Cardiac muscle cell (in vitro differentiated cells and primary cell): ENCODE results near the gene TXK. TPM values are rescaled to one million over a fixed set of nuclear protein-coding genes. Genes with fewer than 3 reads are reported as not detected.

Experiments
- DNase-seq, 2 donors: peaks; one replicate each; pipeline versions ENCODE4 v3.0.0 to v3.0.0-alpha.2; 2010 to 2017; ENCODE audit warnings: low read depth in 1 of 2, low spot score in 1 of 2
- H3K27ac ChIP-seq: fragments of 200-600 bp; sonication (generic); 2 replicates; pipeline ENCODE4 v1.5.1; 2016
- H3K27me3 ChIP-seq: fragments of 200-600 bp; sonication (generic); 2 replicates; pipeline ENCODE4 v1.6.0; 2016; ENCODE audit warnings: control low read depth
- H3K36me3 ChIP-seq: fragments of 200-600 bp; sonication (generic); 2 replicates; pipeline ENCODE4 v1.5.1; 2016; ENCODE audit warnings: control low read depth
- H3K4me1 ChIP-seq: fragments of 200-600 bp; sonication (generic); 2 replicates; pipeline ENCODE4 v1.8.1; 2017; ENCODE audit warnings: low read depth, mild to moderate bottlenecking, mixed run types
- H3K4me3 ChIP-seq: fragments of 200-600 bp; sonication (generic); 2 replicates; pipeline ENCODE4 v1.5.1; 2016; ENCODE audit warnings: mild to moderate bottlenecking
- H3K9me3 ChIP-seq: fragments of 200-600 bp; sonication (generic); 2 replicates; pipeline ENCODE4 v1.5.1; 2017; ENCODE audit warnings: low read depth, mild to moderate bottlenecking, control low read depth
- CTCF ChIP-seq: IDR thresholded peaks from 2 replicates; pipeline ENCODE4 v1.5.1; 2012; ENCODE audit warnings: low read depth, mild to moderate bottlenecking, low read length
- polyA plus RNA-seq: library from polyadenylated mRNA; unstranded; fragments of >200 nt; fragmentation: Nextera tagmentation; extraction: Ambion mirVana; gene quantifications from 2 replicates; pipeline ENCODE4 v1.2.1, GENCODE V29; 2016
- total RNA-seq: library from RNA; depleted of rRNA; stranded (reverse); fragments of >200 nt; gene quantifications from 2 replicates; pipeline ENCODE4 v1.2.3, GENCODE V29; 2016

Gene TXK
- total and polyA plus RNA-seq, 2 experiments from 2014 or later = 0.83 to 0.93 TPM

- no peak for TF ChIP-seq CTCF
- Histone ChIP-seq H3K27ac (no peak overlapping the region), H3K4me1 (peaks cover 5% of the 10 kb centered on the region), H3K9me3 (peaks cover 3% of the 10 kb centered on the region), H3K4me3 (no peak overlapping the region), H3K36me3 (no peaks in the 10 kb centered on the region), H3K27me3 (no peaks in the 10 kb centered on the region)
- DNase-seq = no peak
Observed at GRCh38 chr4:48149827-48150370, 15.8 kb upstream of the TXK start.

GRCh38 chr4:48147621-48148020 lies 13.6 kb upstream of the TXK start:
- no peaks in the 10 kb centered on the region for H3K27me3 ChIP-seq
- no peak overlapping the region for H3K4me3 ChIP-seq
- H3K27ac ChIP-seq = no peak overlapping the region
- no peak for DNase-seq
- no peaks in the 10 kb centered on the region for H3K9me3 ChIP-seq
- H3K36me3 ChIP-seq = no peaks in the 10 kb centered on the region
- TF ChIP-seq CTCF = no peak
- H3K4me1 ChIP-seq = peaks cover 5% of the 10 kb centered on the region

- TF ChIP-seq CTCF = peak; percentile 43
- Histone ChIP-seq H3K4me1 (no peaks in the 10 kb centered on the region), H3K27ac (no peak overlapping the region), H3K36me3 (no peaks in the 10 kb centered on the region), H3K9me3 (no peaks in the 10 kb centered on the region), H3K27me3 (no peaks in the 10 kb centered on the region), H3K4me3 (no peak overlapping the region)
- DNase-seq = peak; percentile 54 to 63
Observed at GRCh38 chr4:48141048-48141447, 7.0 kb upstream of the TXK start.

- TF ChIP-seq CTCF = no peak
- Histone ChIP-seq H3K4me1 (no peaks in the 10 kb centered on the region), H3K27me3 (no peaks in the 10 kb centered on the region), H3K9me3 (no peaks in the 10 kb centered on the region), H3K27ac (no peak overlapping the region), H3K36me3 (no peaks in the 10 kb centered on the region), H3K4me3 (no peak overlapping the region)
- DNase-seq = peak in 1 of 2 donors; percentile 21
Observed at GRCh38 chr4:48139691-48140090, 5.6 kb upstream of the TXK start.

GRCh38 chr4:48138936-48139335 lies 4.9 kb upstream of the TXK start:
- no peak for TF ChIP-seq CTCF
- no peaks in the 10 kb centered on the region for H3K9me3 ChIP-seq

More at GRCh38 chr4:48138936-48139335, 4.9 kb upstream of the TXK start:
- DNase-seq = no peak
- Histone ChIP-seq H3K27me3 (no peaks in the 10 kb centered on the region), H3K27ac (no peak overlapping the region), H3K36me3 (no peaks in the 10 kb centered on the region), H3K4me3 (no peak overlapping the region), H3K4me1 (no peaks in the 10 kb centered on the region)
